ENCODE data around the gene CCNDBP1.
"Not testable (repeated sequence)": the region's sequence is repeated elsewhere in the genome, so short reads cannot be mapped to it uniquely, and the experiment has no call there.

CCNDBP1 gene, protein sequence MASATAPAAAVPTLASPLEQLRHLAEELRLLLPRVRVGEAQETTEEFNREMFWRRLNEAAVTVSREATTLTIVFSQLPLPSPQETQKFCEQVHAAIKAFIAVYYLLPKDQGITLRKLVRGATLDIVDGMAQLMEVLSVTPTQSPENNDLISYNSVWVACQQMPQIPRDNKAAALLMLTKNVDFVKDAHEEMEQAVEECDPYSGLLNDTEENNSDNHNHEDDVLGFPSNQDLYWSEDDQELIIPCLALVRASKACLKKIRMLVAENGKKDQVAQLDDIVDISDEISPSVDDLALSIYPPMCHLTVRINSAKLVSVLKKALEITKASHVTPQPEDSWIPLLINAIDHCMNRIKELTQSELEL

DNA sequence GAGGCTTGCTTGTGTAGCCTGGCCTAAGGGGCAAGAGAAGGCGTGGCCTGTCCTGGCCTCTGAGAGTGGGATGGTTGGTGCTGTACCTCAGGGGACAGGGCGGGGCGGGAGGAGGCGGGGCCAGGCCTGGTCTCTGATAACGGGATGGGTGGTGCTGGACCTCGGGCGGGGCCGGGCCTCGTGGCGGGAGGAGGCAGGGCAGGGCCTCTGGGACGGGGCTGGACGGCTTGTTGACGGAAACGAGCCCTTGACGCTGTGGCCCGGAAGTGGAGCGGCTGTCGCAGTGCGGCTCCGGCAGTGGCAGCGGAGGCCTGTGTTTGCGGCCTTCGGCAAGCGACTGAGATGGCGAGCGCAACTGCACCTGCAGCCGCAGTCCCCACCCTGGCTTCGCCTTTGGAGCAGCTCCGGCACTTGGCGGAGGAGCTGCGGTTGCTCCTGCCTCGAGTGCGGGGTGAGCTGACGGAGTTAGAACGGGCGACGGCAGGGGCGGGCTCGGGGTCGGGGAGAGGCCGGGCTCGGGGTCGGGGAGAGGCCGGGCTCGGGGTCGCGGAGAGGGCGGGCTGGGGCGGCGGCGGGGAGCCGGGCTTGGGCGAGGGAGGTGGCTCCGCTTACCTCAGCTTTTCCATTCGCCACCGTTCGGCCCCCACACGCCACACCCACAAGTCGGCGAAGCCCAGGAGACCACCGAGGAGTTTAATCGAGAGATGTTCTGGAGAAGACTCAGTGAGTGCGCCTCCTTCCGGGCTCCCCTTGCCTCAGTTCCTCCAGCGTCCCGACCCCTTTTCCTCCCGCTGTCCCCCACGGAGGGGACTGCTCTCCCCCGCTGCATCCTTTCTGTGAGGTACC, at the start of gene CCNDBP1:
TSS of gene CCNDBP1 (plus strand) at position 247 of the 846 bp plus-strand sequence. CDS start at position 343, 96 bp downstream.
- DNase-seq, result peak; percentile 76 to 79

DNA sequence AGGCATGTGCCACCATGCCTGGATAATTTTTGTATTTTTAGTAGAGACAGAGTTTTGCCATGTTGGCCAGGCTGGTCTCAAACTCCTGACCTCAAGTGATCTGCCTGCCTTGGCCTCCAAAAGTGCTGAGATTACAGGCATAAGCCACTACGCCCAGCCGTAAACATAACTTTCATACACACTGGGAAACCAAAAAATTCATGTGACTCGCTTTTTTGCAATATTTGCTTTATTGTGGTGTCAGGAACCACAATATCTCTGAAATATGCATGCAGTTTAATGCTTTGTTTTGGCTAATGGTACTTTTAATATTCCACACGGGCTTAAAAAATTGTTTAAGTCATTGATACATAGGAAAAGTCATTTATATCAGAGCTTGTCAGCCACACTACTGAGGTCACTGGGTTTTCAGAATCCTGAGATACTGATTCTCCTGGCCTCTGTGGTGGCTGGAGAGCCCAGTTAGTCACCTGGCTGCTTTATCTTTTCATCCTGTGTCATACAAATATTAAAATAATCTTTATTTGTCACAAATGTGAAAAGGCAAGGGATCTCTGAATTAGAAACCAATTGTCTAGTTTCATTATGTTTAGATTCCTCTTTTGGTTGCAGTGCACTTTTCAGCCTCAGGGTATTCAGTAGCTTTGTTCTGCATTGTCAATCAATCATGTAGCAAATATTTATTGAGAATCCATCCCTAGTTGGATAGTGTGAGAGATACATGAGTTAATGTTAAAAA, 41.8 kb upstream of the CCNDBP1 start:
- DNase-seq, result no peak

DNA sequence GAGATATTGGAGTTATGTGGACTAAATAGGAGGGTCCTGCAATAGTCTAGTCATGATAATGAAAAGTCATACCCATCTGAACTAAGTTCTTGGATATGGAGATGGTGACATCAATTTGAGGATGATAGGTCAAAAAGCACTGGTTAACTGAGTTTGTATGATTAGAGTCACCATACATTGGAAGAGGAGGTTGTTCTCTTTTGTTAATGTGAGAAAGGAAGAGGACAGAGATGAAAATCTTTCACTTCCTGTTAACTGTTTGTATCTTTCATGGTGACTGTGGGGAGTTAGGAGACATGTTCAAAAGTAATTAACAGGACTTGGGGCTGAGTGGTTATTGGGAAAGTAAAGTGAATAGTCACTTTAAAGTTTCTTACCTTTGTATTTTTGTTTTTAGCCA, 40.7 kb upstream of the CCNDBP1 start:
- no peak for DNase-seq

DNA sequence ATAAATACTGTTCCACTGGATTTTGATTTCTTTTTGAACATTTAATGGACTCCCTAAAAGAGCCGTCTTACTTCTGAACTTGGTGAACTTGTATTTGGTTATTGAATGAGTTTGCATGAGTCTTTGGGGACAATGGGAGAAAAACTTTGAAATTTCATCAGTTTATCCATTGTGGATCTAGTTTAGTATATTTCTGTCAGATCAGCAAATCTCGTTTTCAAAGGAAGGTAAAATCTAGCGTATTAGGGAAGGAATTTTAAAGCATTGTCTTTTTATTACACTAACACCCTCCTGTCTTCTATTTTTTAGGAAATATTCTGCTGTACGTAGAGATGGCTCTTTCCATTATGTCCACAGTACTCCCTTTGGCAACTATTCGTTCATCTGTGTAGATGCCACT, 39.0 kb upstream of the CCNDBP1 start:
- no peak for DNase-seq

DNA sequence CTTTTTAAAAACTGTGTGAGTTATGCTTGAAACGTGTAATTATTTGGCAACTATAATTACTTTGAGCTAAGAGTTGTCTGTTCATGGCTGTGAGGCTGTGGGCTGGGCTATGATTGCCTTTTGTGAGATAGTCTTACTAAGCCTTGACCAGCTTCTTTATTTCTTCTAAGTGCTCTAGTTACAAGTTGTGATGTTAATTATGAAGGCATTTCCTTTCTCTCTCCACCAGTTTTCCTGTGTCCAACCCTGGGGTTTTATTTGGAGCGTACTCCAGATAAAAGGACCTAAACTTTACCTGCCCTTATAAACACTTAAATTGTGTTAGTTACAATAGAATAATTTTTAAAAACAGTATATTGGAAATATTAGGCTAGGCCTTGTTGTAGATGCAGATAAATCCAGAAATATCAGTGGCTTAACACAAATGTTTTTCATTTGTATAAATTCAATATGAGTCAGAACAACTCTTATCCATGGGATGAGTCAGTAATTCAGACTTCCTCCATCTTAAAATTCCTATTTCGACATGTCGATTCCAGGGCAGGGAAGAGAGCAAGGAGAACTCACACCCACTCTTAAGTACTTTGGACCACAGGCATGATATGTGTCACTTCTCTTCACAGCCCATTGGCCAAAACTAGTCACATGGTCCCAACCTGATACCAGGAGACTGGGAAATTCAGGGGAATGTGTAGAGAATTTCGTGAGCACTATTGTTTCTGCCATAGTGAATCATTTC, 34.8 kb upstream of the CCNDBP1 start:
- no peak for DNase-seq

DNA sequence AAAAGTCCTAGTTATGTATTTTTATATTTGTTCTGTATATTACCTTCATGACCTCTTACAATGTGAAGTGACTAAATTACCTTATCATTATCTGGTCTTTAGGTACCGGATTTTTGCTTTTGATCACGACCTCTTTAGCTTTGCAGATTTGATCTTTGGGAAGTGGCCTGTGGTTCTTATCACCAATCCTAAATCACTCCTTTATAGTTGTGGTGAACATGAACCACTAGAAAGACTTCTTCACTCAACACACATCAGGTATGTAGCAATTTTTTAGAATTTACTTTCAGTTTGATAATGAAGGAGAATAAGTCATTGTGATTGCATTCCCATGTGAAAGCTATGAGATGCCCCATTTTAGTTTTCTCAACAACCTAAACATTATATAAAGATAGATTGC, 33.5 kb upstream of the CCNDBP1 start:
- no peak for DNase-seq

DNA sequence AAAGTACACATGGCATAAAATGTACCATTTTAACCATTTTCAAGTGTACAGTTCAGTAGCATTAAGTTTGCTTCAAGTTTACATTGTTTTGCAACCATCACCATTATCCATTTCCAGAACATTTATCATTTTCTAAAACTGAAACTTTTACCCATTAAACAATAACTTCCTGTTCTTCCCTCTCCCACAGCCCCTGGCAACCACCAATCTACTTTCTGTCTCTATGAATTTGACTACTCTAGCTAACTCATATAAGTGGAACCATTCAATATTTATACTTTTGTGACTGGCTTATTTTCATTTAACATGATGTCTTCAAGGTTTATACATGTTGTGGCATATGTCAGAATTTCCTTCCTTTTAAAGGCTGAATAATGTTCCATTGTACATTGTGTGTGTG, 31.9 kb upstream of the CCNDBP1 start:
- no peak for DNase-seq

DNA sequence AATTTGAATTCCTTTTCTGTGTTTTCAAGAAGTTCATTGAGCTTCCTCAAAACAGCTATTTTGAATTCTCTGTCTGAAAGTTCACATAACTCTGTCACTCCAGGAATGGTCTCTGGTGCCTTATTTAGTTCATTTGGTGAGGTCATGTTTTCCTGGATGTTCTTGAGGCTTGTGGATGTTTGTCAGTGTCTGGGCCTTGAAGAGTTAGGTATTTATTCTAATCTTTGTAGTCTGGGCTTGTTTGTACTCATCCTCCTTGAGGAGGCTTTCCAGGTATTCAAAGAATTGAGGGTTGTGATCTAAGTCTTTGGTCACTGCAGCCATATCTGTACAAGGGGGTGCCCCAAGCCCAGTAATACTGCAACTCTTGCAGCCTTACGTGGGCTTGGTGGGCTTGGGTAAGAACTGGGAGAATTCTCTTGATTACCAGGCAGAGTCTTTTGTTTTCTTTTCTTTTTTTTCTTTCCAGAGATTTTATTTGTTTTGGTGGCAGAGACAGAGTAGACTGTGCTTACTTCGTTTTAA, 19.3 kb upstream of the CCNDBP1 start:
- no peak for DNase-seq

DNA sequence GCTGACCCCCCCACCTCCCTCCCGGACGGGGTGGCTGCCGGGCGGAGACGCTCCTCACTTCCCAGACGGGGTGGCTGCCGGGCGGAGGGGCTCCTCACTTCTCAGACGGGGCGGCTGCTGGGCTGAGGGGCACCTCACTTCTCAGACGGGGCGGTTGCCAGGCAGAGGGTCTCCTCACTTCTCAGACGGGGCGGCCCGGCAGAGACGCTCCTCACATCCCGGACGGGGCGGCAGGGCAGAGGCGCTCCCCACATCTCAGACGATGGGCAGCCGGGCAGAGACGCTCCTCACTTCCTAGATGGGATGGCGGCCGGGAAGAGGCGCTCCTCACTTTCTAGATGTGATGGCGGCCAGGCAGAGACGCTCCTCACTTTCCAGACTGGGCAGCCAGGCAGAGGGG, 17.9 kb upstream of the CCNDBP1 start:
- DNase-seq, result not testable (repeated sequence)

DNA sequence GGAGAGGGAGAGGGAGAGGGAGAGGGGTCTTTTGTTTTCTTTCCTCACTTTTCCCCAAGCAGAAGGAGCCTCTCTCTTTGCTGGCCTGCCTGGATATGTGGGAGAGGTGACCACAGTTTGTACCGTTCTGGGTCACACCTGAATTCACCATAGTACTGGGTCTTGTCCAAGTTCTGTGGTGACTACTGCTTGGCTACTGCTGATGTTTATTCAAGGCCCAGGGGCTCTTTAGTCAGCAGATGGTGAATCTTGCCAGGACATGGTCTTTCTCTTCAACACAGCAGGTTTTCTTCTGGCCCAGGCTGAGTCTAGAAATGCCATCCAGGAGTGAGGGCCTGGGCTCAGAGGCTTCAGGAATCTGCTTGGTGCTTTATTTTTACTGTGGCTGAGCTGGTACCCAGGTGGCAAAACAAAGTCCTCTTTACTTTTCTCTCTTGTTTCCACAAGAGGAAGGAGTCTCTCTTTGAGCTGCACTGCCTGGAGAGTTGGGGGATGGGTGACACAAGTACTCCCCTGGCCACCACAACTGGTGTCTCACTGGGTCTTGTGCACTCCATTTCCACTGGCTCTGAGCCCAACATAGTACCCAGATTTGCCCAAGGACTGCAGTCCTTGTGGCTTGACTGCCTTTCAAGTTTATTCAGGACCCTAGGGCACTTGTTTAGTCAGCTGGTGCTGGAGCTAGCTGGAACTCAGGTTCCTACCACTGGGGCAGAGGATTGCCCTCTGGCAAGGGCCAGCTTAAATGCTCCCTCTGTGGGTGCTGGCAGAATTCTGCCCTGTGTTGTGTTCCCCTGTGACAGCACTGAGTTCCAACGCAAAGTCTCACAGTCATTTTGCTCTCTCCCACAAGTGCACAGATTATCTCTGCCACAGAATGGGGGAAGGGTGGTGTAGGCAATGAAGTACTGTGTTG, 16.8 kb upstream of the CCNDBP1 start:
- DNase-seq, result no peak

DNA sequence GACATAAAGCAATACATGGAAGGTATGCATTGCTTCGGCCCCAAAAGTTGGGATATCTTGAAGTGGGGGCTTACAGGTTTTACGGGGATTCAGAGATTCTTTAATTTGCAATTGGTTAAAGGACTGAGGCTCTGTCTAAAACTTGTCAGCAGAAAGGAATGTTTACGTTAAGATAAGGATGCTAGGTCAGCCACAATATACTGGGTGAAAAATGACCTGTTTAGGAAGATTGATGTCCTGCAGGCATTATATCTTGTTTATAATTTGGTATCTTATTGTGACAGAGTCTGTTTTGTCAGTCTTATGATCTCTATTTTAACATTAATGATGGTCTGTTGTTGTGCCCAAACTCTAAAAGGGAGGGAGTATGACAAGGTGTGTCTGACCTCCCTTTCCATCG, 15.3 kb upstream of the CCNDBP1 start:
- DNase-seq, result no peak

DNA sequence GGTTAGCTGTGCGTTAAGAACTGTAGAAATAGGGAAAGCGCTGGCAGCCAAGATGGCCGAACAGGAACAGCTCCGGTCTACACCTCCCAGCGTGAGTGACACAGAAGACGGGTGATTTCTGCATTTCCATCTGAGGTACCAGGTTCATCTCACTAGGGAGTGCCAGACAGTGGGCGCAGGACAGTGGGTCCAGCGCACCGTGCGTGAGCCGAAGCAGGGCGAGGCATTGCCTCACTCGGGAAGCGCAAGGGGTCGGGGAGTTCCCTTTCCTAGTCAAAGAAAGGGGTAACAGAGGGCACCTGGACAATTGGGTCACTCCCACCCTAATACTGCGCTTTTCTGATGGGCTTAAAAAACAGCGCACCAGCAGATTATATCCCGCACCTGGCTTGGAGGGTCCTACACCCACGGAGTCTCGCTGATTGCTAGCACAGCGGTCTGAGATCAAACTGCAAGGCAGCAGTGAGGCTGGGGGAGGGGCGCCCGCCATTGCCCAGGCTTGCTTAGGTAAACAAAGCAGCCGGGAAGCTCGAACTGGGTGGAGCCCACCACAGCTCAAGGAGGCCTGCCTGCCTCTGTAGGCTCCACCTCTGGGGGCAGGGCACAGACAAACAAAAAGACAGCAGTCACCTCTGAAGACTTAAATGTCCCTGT, 9.4 kb upstream of the CCNDBP1 start:
- not testable (repeated sequence) for DNase-seq

DNA sequence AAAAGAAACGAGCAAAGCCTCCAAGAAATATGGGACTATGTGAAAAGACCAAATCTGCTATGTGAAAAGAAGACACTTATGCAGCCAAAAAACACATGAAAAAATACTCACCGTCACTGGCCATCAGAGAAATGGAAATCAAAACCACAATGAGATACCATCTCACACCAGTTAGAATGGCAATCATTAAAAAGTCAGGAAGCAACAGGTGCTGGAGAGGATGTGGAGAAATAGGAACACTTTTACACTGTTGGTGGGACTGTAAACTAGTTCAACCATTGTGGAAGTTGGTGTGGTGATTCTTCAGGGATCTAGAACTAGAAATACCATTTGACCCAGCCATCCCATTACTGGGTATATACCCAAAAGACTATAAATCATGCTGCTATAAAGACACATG, 8.1 kb upstream of the CCNDBP1 start:
- DNase-seq, result not testable (repeated sequence)

DNA sequence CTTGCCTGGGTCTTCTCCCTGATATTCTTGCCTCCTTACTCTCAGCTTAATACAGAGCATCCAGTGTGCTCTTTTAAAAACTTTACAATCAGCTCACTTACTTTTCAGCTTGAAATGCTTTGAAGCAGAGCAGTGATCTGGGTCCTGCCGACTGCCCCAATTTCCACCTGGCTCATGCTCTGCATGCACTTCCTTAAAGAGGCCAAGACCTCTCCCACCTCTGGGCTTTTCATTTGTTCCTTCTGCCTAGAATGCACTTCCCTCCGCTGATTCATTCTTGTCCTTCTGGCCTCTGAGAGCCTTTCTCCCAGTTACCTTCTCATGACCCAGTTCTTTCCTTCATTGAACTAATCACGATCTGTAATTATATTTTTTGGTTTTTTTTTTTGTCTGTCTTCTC, 1.9 kb upstream of the CCNDBP1 start:
- DNase-seq, result no peak

DNA sequence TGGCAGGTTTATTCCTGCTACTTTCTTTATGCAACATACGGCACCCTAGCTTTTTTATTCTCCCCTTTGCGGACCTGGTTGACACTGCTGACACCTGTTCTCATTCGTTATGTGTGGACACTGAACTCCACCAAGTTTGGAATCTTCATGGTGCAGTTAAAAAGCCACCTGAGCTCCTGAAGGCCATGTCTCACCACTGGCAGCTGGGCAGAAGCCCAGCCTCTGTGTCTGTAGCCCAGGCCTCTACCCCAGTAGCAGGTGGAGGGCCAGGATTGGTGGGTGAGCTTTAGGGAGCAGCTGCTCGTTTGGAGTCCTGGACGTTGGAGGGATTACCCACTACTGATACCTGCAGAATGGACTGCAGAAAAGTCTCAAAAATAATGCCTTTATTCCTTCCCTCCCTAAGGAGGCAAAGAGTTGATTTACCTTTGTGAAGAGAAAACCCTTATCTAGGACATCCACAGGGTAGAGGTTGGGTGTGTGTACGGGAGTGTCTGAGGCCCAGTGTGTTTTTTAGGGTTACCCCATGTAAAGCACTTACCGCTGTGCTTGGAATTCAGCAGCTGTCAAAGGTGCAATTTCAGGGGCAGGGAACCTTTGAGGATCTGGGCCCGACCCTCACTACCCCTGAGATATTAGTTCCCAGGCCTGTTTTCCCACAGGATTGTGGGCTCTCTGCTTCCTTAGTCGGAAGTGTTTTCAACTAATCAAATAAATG, 637 bp upstream of the CCNDBP1 start:
- DNase-seq, result no peak

DNA sequence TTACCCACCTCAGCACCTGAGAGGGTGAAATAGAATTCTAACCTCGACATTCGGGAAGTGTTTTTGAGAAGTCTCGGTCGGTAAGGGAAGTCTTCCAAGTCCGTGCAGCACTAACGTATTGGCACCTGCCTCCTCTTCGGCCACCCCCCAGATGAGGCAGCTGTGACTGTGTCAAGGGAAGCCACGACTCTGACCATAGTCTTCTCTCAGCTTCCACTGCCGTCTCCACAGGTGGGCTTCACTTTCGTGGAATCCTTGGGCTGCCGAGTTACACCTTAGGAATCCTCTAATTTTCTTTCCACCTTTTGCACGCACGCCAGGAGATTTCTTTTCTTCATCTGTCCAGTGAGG, 775 bp downstream of the CCNDBP1 start:
- DNase-seq, result no peak

DNA sequence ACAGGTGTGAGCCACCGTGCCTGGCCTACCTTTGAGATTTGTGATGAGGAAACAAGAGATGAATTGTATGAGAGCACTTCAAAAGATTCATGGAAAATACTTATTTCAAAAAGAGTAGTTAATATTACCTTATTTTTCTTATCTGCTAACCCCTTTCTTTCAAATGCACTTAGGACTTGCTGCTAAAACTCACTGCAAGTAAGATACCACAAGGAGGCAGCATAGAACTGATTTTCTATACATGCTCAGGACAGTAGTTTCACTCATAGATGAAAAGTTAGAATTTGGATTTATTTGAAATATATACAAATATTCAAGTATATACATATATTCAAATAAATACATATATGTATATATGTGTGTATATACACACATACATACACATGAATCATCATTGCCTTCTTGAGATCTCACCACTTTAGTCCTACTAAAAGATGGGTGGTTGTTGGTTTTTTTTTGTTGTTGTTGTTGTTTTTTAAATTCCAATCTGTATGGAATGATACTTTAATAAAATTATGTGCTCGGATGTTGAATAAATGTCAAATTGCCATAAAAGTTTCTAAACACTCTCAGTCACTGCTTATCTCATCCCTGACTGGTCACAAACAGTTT, 2.4 kb downstream of the CCNDBP1 start:
- DNase-seq, result no peak

DNA sequence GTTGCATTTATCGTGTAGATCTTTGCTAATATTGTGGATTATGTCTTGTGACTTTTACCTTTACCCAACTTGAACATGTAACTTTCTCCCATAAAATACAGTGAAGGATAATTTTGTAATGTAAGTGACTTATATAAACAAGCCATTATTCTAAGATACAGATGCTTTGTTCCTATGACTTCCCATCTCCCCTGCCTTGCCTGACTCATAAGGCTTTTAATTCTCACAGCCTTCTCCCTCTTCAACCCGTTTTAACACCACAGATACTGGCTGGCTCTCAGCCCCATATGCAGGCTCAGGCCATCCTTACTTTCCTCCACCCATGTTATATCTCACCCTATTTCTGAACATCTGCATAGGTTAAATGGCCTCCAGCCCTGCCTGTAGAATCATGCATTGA, 4.1 kb downstream of the CCNDBP1 start:
- no peak for DNase-seq

DNA sequence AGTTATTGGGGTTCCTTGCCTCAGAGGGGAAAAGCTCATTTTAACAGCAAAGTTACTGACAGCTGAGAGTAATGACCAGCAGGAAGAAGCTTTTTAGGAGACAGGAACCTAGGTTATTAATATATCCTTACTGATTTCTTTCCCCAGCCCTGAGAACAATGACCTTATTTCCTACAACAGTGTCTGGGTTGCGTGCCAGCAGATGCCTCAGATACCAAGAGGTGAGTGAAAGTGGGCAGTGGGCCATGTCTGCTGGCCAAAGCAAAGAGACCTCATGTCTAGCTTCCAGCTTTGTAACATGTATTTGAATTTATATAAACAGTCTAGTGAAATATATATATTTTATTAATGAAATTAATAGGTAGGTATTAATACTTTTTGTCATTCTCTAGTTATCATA, 5.0 kb downstream of the CCNDBP1 start:
- no peak for DNase-seq

DNA sequence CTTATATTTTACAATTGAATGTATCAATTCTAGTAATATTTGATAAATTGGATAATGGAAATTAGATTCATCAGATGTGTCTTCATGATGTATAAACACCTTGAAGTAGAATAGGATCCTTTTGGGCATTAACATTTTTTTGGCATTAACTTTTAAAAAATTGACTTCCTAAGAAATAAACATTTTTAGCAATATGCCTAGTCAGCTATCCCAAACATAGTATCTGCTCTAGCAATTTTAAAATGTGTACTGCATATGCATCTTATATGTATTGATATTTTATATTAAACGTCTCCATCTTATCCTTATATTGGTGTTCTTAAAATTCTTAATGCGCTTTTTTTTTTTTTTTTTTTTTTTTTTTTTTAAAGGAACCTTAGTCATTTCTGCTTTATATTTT, 8.5 kb downstream of the CCNDBP1 start:
- no peak for DNase-seq
